ENCODE results near the gene COL28A1.
A peak's percentile ranks its signal among the peaks of the same experiment; 100 is the strongest.

Gene COL28A1

GRCh38 chr7:7452652-7453051 lies 83.0 kb downstream of the COL28A1 start:
- ATAC-seq: no peak

GRCh38 chr7:7452119-7452518 lies 83.6 kb downstream of the COL28A1 start:
- ATAC-seq: no peak

GRCh38 chr7:7449055-7449454 lies 86.6 kb downstream of the COL28A1 start:
- no peak for ATAC-seq

- no peak for ATAC-seq
These were observed 89.1 kb downstream of the COL28A1 start for GRCh38 chr7:7446616-7447015.

GRCh38 chr7:7443806-7444350 lies 91.8 kb downstream of the COL28A1 start:
- no peak for ATAC-seq

GRCh38 chr7:7439564-7439963 lies 96.1 kb downstream of the COL28A1 start:
- no peak for ATAC-seq

- no peak for ATAC-seq
These were observed 96.8 kb downstream of the COL28A1 start for GRCh38 chr7:7438851-7439250.

- ATAC-seq: no peak
These were observed 99.7 kb downstream of the COL28A1 start for GRCh38 chr7:7435978-7436377.

GRCh38 chr7:7434329-7434728 lies 101.3 kb downstream of the COL28A1 start:
- ATAC-seq: no peak

- no peak for ATAC-seq
These were observed 101.9 kb downstream of the COL28A1 start for GRCh38 chr7:7433811-7434210.

- ATAC-seq: no peak
These were observed 102.7 kb downstream of the COL28A1 start for GRCh38 chr7:7432979-7433378.

GRCh38 chr7:7428806-7429205 lies 106.9 kb downstream of the COL28A1 start:
- no peak for ATAC-seq

- ATAC-seq: no peak
These were observed 108.3 kb downstream of the COL28A1 start for GRCh38 chr7:7427363-7427762.

GRCh38 chr7:7426676-7427075 lies 109.0 kb downstream of the COL28A1 start:
- ATAC-seq: no peak

GRCh38 chr7:7425321-7425720 lies 110.4 kb downstream of the COL28A1 start:
- ATAC-seq: no peak

GRCh38 chr7:7424151-7424873 lies 111.4 kb downstream of the COL28A1 start:
- ATAC-seq: peak; percentile 51 to 53

- ATAC-seq: no peak
These were observed 113.0 kb downstream of the COL28A1 start for GRCh38 chr7:7422641-7423040.

- no peak for ATAC-seq
These were observed 113.8 kb downstream of the COL28A1 start for GRCh38 chr7:7421826-7422225.

- no peak for ATAC-seq
These were observed 116.7 kb downstream of the COL28A1 start for GRCh38 chr7:7418997-7419396.

GRCh38 chr7:7417851-7418250 lies 117.8 kb downstream of the COL28A1 start:
- ATAC-seq: no peak

- ATAC-seq: no peak
These were observed 118.3 kb downstream of the COL28A1 start for GRCh38 chr7:7417414-7417813.

GRCh38 chr7:7416031-7416858 lies 119.4 kb downstream of the COL28A1 start:
- ATAC-seq: peak in 1 of 2 donors; percentile 56

GRCh38 chr7:7414791-7415603 lies 120.7 kb downstream of the COL28A1 start:
- ATAC-seq: no peak

Data from activated CD4-positive, CD25-positive, alpha-beta regulatory T cell treated with anti-CD3 and anti-CD28 coated beads, Interleukin-2, amount 50 U/mL, for 24 hours (primary cell).